IMR-90 (cell line): ENCODE results near the gene C7orf57. TPM values are rescaled to one million over a fixed set of nuclear protein-coding genes. Genes with fewer than 3 reads are reported as not detected.

Source experiments
- ATAC-seq: fragments of 200-7000 bp; cut with Tn5 transposase; 2 replicates; pipeline ENCODE4 v1.9.1; 2020; ENCODE audit warnings: low read depth, mild to moderate bottlenecking, moderate library complexity
- BruUV-seq: library from RNA; stranded (reverse); fragments of 400-500 nt; replicated peaks from 2 replicates; lab custom pipeline; 2021; lab: Mats Ljungman, UMichigan
- CTCF ChIA-PET: fragments of 300-600 bp; formaldehyde crosslinking; extraction: SDS; loops from one replicate; lab custom pipeline; 2021; ENCODE audit warnings: antibody characterized with exemption; lab: Yijun Ruan, JAX
- POLR2A ChIA-PET: fragments of 300-600 bp; sonication (Branson Sonifier 250); formaldehyde crosslinking; loops from one replicate; lab custom pipeline; 2022; ENCODE audit warnings: antibody characterized with exemption; ENCODE audit not compliant: unreplicated experiment; lab: Charles Lee
- DNase-seq: peaks from one replicate; pipeline ENCODE4 v3.0.0; 2013
- H2AFZ ChIP-seq: replicated peaks from 2 replicates; pipeline ENCODE3; 2013; ENCODE audit warnings: low read length, mild to moderate bottlenecking; ENCODE audit not compliant: poor library complexity
- H2AK5ac ChIP-seq: 2 replicates; pipeline ENCODE4 v1.6.1; 2013; ENCODE audit warnings: low read depth, low read length, inconsistent platforms
- H2AK9ac ChIP-seq: replicated peaks from 2 replicates; pipeline ENCODE3; 2013; ENCODE audit warnings: mild to moderate bottlenecking, low read depth, low read length, moderate library complexity; ENCODE audit not compliant: poor library complexity
- H2BK120ac ChIP-seq: 2 replicates; pipeline ENCODE4 v1.6.1; 2013; ENCODE audit warnings: low read depth, low read length, inconsistent platforms
- H2BK15ac ChIP-seq: 3 replicates; pipeline ENCODE4 v1.6.1; 2013; ENCODE audit warnings: low read depth, low read length, inconsistent platforms
- H2BK20ac ChIP-seq: 2 replicates; pipeline ENCODE4 v1.6.1; 2013; ENCODE audit warnings: low read depth, mild to moderate bottlenecking, inconsistent platforms, low read length, moderate library complexity
- H2BK5ac ChIP-seq: 2 replicates; pipeline ENCODE4 v1.6.1; 2013; ENCODE audit warnings: mild to moderate bottlenecking, low read depth, low read length, inconsistent platforms; ENCODE audit not compliant: poor library complexity, severe bottlenecking
- H3K14ac ChIP-seq: replicated peaks from 2 replicates; pipeline ENCODE4 v1.6.1; 2013; ENCODE audit warnings: low read depth, low read length, inconsistent platforms
- H3K18ac ChIP-seq: 2 replicates; pipeline ENCODE4 v1.6.1; 2013; ENCODE audit warnings: low read depth, low read length, control low read depth
- H3K23ac ChIP-seq: 2 replicates; pipeline ENCODE4 v1.6.1; 2013; ENCODE audit warnings: low read depth, low read length, inconsistent platforms
- H3K27ac ChIP-seq: 2 replicates; pipeline ENCODE4 v1.5.1; 2013; ENCODE audit warnings: mild to moderate bottlenecking, control low read depth, low read length; ENCODE audit not compliant: insufficient read depth
- H3K27me3 ChIP-seq: 2 replicates; pipeline ENCODE4 v1.6.1; 2013; ENCODE audit warnings: low read length; ENCODE audit not compliant: control insufficient read depth, insufficient read depth
- H3K36me3 ChIP-seq: 2 replicates; pipeline ENCODE4 v1.6.1; 2013; ENCODE audit warnings: low read length, mixed read lengths; ENCODE audit not compliant: control insufficient read depth, insufficient read depth
- H3K4ac ChIP-seq: 2 replicates; pipeline ENCODE4 v1.6.1; 2013; ENCODE audit warnings: low read depth, low read length, inconsistent platforms
- H3K4me1 ChIP-seq: 2 replicates; pipeline ENCODE4 v1.6.1; 2013; ENCODE audit warnings: low read length, mixed read lengths; ENCODE audit not compliant: control insufficient read depth, insufficient read depth
- H3K4me2 ChIP-seq: 2 replicates; pipeline ENCODE4 v1.6.1; 2013; ENCODE audit warnings: low read depth, mild to moderate bottlenecking, control low read depth, low read length, moderate library complexity
- H3K4me3 ChIP-seq: 2 replicates; pipeline ENCODE4 v1.5.1; 2013; ENCODE audit warnings: low read depth, mild to moderate bottlenecking, control low read depth, low read length, moderate library complexity; ENCODE audit not compliant: insufficient read depth
- H3K56ac ChIP-seq: 2 replicates; pipeline ENCODE4 v1.6.1; 2013; ENCODE audit warnings: low read length, inconsistent platforms; ENCODE audit not compliant: insufficient read depth; ENCODE audit errors: extremely low read depth
- H3K79me1 ChIP-seq, 2 experiments: 2 replicates each; pipeline ENCODE4 v1.6.1; 2013; ENCODE audit warnings: low read length in 2 of 2, inconsistent platforms in 1 of 2, low read depth in 1 of 2
- H3K9ac ChIP-seq: 2 replicates; pipeline ENCODE4 v1.6.1; 2013; ENCODE audit warnings: low read depth, low read length, control low read depth
- H3K9me1 ChIP-seq: 2 replicates; pipeline ENCODE4 v1.6.1; 2013; ENCODE audit warnings: low read length, inconsistent platforms; ENCODE audit not compliant: insufficient read depth
- H3K9me3 ChIP-seq: 2 replicates; pipeline ENCODE4 v1.6.1; 2013; ENCODE audit warnings: low read length; ENCODE audit not compliant: control insufficient read depth, insufficient read depth
- H4K20me1 ChIP-seq: 2 replicates; pipeline ENCODE4 v1.6.1; 2013; ENCODE audit warnings: low read length, inconsistent platforms; ENCODE audit not compliant: insufficient read depth
- H4K5ac ChIP-seq: 2 replicates; pipeline ENCODE4 v1.6.1; 2013; ENCODE audit warnings: mild to moderate bottlenecking, low read depth, low read length, control low read depth
- H4K8ac ChIP-seq, 2 experiments: 2 replicates each; pipeline ENCODE4 v1.6.1; 2013; ENCODE audit warnings: low read depth in 2 of 2, low read length in 2 of 2, control low read depth in 1 of 2, inconsistent platforms in 1 of 2
- H4K91ac ChIP-seq: 2 replicates; pipeline ENCODE4 v1.6.1; 2013; ENCODE audit warnings: low read depth, low read length, inconsistent platforms; ENCODE audit not compliant: insufficient read depth
- MAFK ChIP-seq: IDR thresholded peaks from 2 replicates; pipeline ENCODE4 v1.6.1; 2012; ENCODE audit warnings: low read depth, low read length, improper control_type of control experiment
- WGBS, 2 experiments: methylation state at CpG; one replicate each; pipeline versions ENCODE4 v1.1.5 to v1.1.7; 2013; ENCODE audit warnings: missing lambda C conversion rate in 2 of 2; ENCODE audit not compliant: insufficient read length in 1 of 2; ENCODE audit errors: extremely low coverage in 2 of 2; 5-methylcytosine and 5-hydroxymethylcytosine counted together
- dilution Hi-C: fragments of 300-500 bp; cut with HindIII; formaldehyde crosslinking; loops from one replicate; pipeline ENCODE4 v1.14.3; 2018; ENCODE audit warnings: low sequenced_read_pairs; ENCODE audit not compliant: unreplicated experiment
- in situ Hi-C: fragments of 300-500 bp; cut with MboI; formaldehyde crosslinking; loops from 3 replicates; pipeline ENCODE4 v1.14.3; 2019; ENCODE audit warnings: low sequenced_read_pairs, inconsistent platforms, mixed read lengths
- intact Hi-C: fragments of 100-400 bp; cut with micrococcal nuclease; formaldehyde crosslinking; loops from 2 replicates; pipeline ENCODE4 v1.10.0; 2022
- polyA plus RNA-seq, 3 experiments: library from polyadenylated mRNA; depleted of rRNA; stranded (reverse); fragments of >200 nt; gene quantifications; 2 replicates each; pipeline ENCODE4 v1.2.3, GENCODE V29; 2012; ENCODE audit warnings: low replicate concordance in 1 of 3
- total RNA-seq: library from RNA; depleted of rRNA; stranded (reverse); fragments of >200 nt; gene quantifications from 2 replicates; pipeline ENCODE4 v1.2.3, GENCODE V29; 2012
- TF ChIP-seq, protein P1 (sequence below): fragments of 150-350 bp; IDR thresholded peaks from 2 replicates; pipeline ENCODE4 v1.6.1; 2017; ENCODE audit warnings: mild to moderate bottlenecking, antibody characterized with exemption, low read length, low read depth
- TF ChIP-seq, protein P2 (sequence below): fragments of 150-350 bp; IDR thresholded peaks from 2 replicates; pipeline ENCODE4 v1.6.1; 2016; ENCODE audit warnings: low read depth, mild to moderate bottlenecking, low read length, moderate library complexity, borderline replicate concordance

The C7orf57 gene
- total and polyA plus RNA-seq, 2 of the 4 experiments (the other 2 are of a cell fraction): not detected

DNA sequence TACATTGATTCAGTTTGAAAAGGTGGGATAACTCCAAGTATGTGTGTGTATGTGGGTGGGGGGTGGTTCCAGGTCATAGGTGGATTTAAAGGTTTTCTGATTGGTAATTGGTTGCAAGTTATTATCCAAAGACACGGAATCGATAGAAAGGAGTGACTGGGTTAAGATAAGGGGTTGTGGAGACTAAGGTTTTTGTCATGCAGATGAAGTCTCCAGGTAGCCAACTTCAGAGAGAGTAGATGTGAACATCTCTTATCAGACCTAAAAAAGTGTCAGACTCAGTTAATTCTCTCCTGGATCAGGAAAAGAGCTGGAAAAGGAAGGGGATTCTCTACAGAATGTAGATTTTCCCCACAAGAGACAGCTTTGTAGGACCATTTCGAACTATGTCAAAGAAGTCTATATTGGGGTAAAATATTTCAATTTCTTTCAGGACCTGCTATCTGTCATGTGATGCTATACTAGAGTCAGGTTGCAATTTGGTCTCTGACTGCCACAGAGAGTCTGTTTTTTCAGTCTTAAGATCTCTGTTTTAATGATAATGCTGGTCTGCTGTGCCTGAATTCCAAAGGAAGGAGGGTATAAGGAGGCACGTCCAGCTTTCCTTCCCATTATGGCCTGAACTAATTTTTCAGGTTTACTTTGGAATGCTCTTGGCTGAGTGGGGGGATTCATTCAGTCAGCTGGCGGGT, 3.6 kb downstream of the C7orf57 start:
- intact Hi-C loops: loop anchor here (5.0 kb wide), 1 partner anchor 73 kb away; no protein-coding TSS in a partner anchor
- WGBS, 2 experiments: no CpG with 5 or more reads among the region's 5 CpGs

More for the DNA sequence above, 3.6 kb downstream of the C7orf57 start:
- no peak overlapping the region for H2BK5ac ChIP-seq
- H3K36me3 ChIP-seq: no peaks in the 10 kb centered on the region
- H4K8ac ChIP-seq: no peak overlapping the region
- H4K91ac ChIP-seq: no peak overlapping the region
- H2BK15ac ChIP-seq: no peak overlapping the region
- no peaks in the 10 kb centered on the region for H3K9me3 ChIP-seq
- TF ChIP-seq MAFK: no peak
- TF ChIP-seq, protein P1, sequence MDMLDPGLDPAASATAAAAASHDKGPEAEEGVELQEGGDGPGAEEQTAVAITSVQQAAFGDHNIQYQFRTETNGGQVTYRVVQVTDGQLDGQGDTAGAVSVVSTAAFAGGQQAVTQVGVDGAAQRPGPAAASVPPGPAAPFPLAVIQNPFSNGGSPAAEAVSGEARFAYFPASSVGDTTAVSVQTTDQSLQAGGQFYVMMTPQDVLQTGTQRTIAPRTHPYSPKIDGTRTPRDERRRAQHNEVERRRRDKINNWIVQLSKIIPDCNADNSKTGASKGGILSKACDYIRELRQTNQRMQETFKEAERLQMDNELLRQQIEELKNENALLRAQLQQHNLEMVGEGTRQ: no peak
- TF ChIP-seq, protein P2, sequence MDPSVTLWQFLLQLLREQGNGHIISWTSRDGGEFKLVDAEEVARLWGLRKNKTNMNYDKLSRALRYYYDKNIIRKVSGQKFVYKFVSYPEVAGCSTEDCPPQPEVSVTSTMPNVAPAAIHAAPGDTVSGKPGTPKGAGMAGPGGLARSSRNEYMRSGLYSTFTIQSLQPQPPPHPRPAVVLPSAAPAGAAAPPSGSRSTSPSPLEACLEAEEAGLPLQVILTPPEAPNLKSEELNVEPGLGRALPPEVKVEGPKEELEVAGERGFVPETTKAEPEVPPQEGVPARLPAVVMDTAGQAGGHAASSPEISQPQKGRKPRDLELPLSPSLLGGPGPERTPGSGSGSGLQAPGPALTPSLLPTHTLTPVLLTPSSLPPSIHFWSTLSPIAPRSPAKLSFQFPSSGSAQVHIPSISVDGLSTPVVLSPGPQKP: no peak
- H2AFZ ChIP-seq: no peak overlapping the region
- H3K27me3 ChIP-seq: peaks cover 16% of the 10 kb centered on the region
- POLR2A ChIA-PET: no interaction called here
- in situ Hi-C loops: no loop called here
- DNase-seq (no peak), ATAC-seq (no peak)
- BruUV-seq: no TSS peak
- no peak overlapping the region for H2BK120ac ChIP-seq
- H3K4me2 ChIP-seq: no peak overlapping the region
- H4K5ac ChIP-seq: no peak overlapping the region
- H2AK9ac ChIP-seq: no peak overlapping the region
- H3K9ac ChIP-seq: no peak overlapping the region
- H3K4ac ChIP-seq: no peak overlapping the region
- no peaks in the 10 kb centered on the region for H3K79me1 ChIP-seq
- no peak overlapping the region for H3K18ac ChIP-seq
- CTCF ChIA-PET: no interaction called here
- no peak overlapping the region for H3K23ac ChIP-seq
- H2BK20ac ChIP-seq: no peak overlapping the region
- no peak overlapping the region for H3K4me3 ChIP-seq
- H3K4me1 ChIP-seq: peaks cover 3% of the 10 kb centered on the region
- no peaks in the 10 kb centered on the region for H4K20me1 ChIP-seq
- H2AK5ac ChIP-seq: no peak overlapping the region
- dilution Hi-C loops: no loop called here
- no peaks in the 10 kb centered on the region; the same call in 1 of the 2 replicates for H3K9me1 ChIP-seq
- H3K56ac ChIP-seq: no peak overlapping the region
- H3K14ac ChIP-seq: no peak overlapping the region
- no peak overlapping the region for H3K27ac ChIP-seq
